GM06990 (cell line): Measurements from ENCODE around the gene MAP2K7.
"Not testable (repeated sequence)": the region's sequence is repeated elsewhere in the genome, so short reads cannot be mapped to it uniquely, and the experiment has no call there.

Source experiments
- DNase-seq: peaks from one replicate; pipeline ENCODE4 v3.0.0-alpha.2; 2011; ENCODE audit not compliant: insufficient read length; ENCODE audit errors: extremely low read depth
- H3K27me3 ChIP-seq: replicated peaks from 2 replicates; pipeline ENCODE4 v1.6.0; 2011; ENCODE audit warnings: low read length; ENCODE audit not compliant: control insufficient read depth, insufficient read depth
- H3K36me3 ChIP-seq: 2 replicates; pipeline ENCODE4 v1.5.1; 2011; ENCODE audit warnings: low read length; ENCODE audit not compliant: control insufficient read depth, insufficient read depth
- H3K4me3 ChIP-seq: replicated peaks from 2 replicates; pipeline ENCODE4 v1.5.1; 2011; ENCODE audit warnings: low read depth, mild to moderate bottlenecking, control low read depth, low read length
- CTCF ChIP-seq: IDR thresholded peaks from 2 replicates; pipeline ENCODE4 v1.5.1; 2011; ENCODE audit warnings: low read length, control low read depth, mild to moderate bottlenecking, inconsistent platforms; ENCODE audit not compliant: insufficient read depth, poor library complexity, severe bottlenecking

Gene MAP2K7

DNA sequence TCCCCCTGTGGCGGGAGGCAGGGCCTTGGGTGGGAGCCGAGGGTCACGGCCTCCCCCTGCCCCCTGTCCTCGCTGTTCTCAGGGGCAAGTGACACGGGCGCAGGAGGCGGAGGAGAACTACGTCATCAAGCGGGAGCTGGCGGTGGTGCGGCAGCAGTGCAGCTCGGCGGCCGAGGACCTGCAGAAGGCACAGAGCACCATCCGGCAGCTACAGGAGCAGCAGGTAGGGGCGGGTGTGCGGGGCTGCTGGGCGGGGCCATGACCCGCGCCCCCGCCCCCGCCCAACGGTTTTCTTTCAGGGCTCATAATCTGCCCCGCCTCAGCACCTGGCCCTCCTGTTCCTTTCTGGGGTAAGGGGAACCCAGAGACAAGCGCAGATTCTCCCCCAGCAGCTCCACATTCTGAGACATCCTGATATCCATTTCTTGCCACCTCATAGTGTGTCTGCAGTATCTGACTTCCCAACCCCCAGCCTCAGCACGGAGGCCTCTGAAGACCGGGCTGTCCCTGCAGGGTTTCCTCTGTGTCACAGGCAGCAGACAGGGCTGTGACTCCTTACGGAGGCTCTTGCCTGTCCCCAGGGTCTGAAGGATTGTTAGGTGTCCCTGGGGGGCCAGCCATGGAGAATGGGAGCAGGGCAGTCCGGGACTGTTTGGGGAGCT lies 45.4 kb upstream of the MAP2K7 start:
- TF ChIP-seq CTCF = no peak
- Histone ChIP-seq H3K27me3 (no peaks in the 10 kb centered on the region), H3K36me3 (no peaks in the 10 kb centered on the region), H3K4me3 (no peak overlapping the region)
- peak; percentile 56 for DNase-seq

DNA sequence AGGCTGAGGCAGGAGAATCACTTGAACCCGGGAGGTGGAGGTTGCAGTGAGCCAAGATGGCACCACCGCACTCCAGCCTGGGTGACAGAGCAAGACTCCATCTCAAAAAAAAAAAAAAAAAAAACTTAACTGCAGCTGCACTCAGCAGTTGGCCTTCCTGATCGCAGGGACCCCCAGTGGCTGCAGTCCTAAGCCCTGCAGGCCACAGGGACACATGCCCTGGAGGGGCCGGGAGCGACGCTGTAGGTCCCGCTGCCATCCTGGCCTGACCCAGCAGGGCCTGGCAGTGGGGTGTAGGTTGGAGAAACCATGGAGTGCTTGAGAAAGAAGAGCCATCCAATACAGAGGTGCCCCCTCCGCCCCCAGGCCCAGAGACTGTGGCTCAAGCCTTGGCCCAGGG lies 44.6 kb upstream of the MAP2K7 start:
- H3K27me3 ChIP-seq, H3K36me3 ChIP-seq, DNase-seq, H3K4me3 ChIP-seq: not testable (repeated sequence)

GRCh38 chr19:7859831-7860713 lies 43.6 kb upstream of the MAP2K7 start:
- no peaks in the 10 kb centered on the region for H3K27me3 ChIP-seq

GRCh38 chr19:7860714-7861618 lies 42.7 kb upstream of the MAP2K7 start:
- Histone ChIP-seq H3K36me3 (no peaks in the 10 kb centered on the region; the same call in 1 of the 2 replicates), H3K4me3 (no peak overlapping the region), H3K27me3 (no peaks in the 10 kb centered on the region)
- no peak for TF ChIP-seq CTCF
- no peak for DNase-seq

More at GRCh38 chr19:7859831-7860713, 43.6 kb upstream of the MAP2K7 start:
- no peak overlapping the region for H3K4me3 ChIP-seq
- no peak for TF ChIP-seq CTCF
- DNase-seq = no peak
- H3K36me3 ChIP-seq = no peaks in the 10 kb centered on the region; the same call in 1 of the 2 replicates

- DNase-seq = no peak
- Histone ChIP-seq H3K4me3 (no peak overlapping the region), H3K36me3 (no peaks in the 10 kb centered on the region; the same call in 1 of the 2 replicates), H3K27me3 (no peaks in the 10 kb centered on the region)
- peak; percentile 6 for TF ChIP-seq CTCF
Measured at GRCh38 chr19:7861619-7862412, 41.9 kb upstream of the MAP2K7 start.
